HG03457 (cell line): ENCODE results near the gene FKBP14.
"Not testable (repeated sequence)": the region's sequence is repeated elsewhere in the genome, so short reads cannot be mapped to it uniquely, and the experiment has no call there.

Experiments
- ATAC-seq: cut with Tn5 transposase; IDR thresholded peaks from one replicate; pipeline ENCODE4 v1.9.1; 2021; ENCODE audit warnings: moderate number of reproducible peaks; ENCODE audit not compliant: unreplicated experiment

Gene FKBP14

DNA sequence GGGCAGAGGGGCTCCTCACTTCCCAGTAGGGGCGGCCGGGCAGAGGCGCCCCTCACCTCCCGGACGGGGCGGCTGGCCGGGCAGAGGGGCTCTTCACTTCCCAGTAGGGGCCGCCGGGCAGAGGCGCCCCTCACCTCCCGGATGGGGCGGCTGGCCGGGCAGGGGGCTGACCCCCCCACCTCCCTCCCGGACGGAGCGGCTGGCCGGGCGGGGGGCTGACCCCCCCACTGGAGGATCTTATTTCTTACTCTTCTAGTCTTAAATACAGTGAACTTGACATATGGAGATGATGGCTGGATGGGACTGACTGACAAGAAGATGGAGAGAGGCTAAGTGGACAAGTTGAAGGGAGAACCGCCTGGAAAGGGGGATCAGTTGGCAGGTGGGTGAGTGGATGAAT, 64.9 kb downstream of the FKBP14 start:
- ATAC-seq = not testable (repeated sequence)
